GM23338 (cell line): ENCODE data around the gene OAS1.

Source experiments
- EZH2 ChIP-seq: fragments of 200-600 bp; sonication (generic); IDR thresholded peaks from one replicate; pipeline ENCODE4 v1.8.0; 2017; ENCODE audit warnings: antibody characterized with exemption, mild to moderate bottlenecking, low read depth; ENCODE audit not compliant: unreplicated experiment
- EZH2phosphoT487 ChIP-seq: fragments of 200-600 bp; sonication (generic); IDR thresholded peaks from one replicate; pipeline ENCODE4 v1.8.1; 2018; ENCODE audit warnings: antibody characterized with exemption; ENCODE audit not compliant: unreplicated experiment
- POLR2AphosphoS5 ChIP-seq: IDR thresholded peaks from 2 replicates; pipeline ENCODE4 v1.6.1; 2016; ENCODE audit warnings: antibody characterized with exemption, low read depth
- TF ChIP-seq, protein P1 (sequence below), 2 experiments: fragments of 200-600 bp in 1 of 2; sonication (generic) in 1 of 2; conservative IDR thresholded peaks; 2 replicates each; pipeline versions ENCODE4 v1.5.1 to v1.6.1; 2016 to 2017; ENCODE audit warnings: antibody characterized with exemption in 2 of 2, low read depth in 2 of 2, mild to moderate bottlenecking in 2 of 2, moderate library complexity in 1 of 2

GRCh38 chr12:112927475-112927874 is 20.7 kb downstream of the OAS1 start:
- TF ChIP-seq, protein P1, sequence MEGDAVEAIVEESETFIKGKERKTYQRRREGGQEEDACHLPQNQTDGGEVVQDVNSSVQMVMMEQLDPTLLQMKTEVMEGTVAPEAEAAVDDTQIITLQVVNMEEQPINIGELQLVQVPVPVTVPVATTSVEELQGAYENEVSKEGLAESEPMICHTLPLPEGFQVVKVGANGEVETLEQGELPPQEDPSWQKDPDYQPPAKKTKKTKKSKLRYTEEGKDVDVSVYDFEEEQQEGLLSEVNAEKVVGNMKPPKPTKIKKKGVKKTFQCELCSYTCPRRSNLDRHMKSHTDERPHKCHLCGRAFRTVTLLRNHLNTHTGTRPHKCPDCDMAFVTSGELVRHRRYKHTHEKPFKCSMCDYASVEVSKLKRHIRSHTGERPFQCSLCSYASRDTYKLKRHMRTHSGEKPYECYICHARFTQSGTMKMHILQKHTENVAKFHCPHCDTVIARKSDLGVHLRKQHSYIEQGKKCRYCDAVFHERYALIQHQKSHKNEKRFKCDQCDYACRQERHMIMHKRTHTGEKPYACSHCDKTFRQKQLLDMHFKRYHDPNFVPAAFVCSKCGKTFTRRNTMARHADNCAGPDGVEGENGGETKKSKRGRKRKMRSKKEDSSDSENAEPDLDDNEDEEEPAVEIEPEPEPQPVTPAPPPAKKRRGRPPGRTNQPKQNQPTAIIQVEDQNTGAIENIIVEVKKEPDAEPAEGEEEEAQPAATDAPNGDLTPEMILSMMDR (conservative IDR thresholded peaks at IDR 0.05; ENCODE audit: low read depth in 2 of 2) = no peak
- no peak for TF ChIP-seq EZH2
- no peak for TF ChIP-seq POLR2AphosphoS5
- no peak for TF ChIP-seq EZH2phosphoT487
